Posterior vena cava (tissue), 2 donors: ENCODE results near the gene TRMT112. TPM values are rescaled to one million over a fixed set of nuclear protein-coding genes. Genes with fewer than 3 reads are reported as not detected.

Experiments used
- DNase-seq: peaks from one replicate; pipeline ENCODE4 v3.0.0-alpha.2; 2020; ENCODE audit warnings: low spot score
- intact Hi-C, 2 donors: fragments of 100-400 bp; cut with DNase I; formaldehyde crosslinking; loops; one replicate each; pipeline versions ENCODE4 v1.14.1 to v1.14.2; 2022 to 2023
- microRNA-seq, 2 donors: library from miRNA; unstranded; fragments of <30 nt; microRNA quantifications; one replicate each; pipeline ENCODE4 v1.2.0, GENCODE V29; 2020 to 2021; ENCODE audit warnings: borderline microRNAs expressed in 2 of 2
- total RNA-seq, 2 donors: library from RNA; stranded (reverse); fragmentation: NEBNext Ultra II Directional; extraction: Animal tissue kit (Norgen Biotek cat#: 25700); gene quantifications; one replicate each; pipeline ENCODE4 v1.2.1, GENCODE V29; 2021
- donor health status: DM: yes; HTN: yes; CAD: no.
- donor health status: DM: yes; HTN: yes; CAD: no.

The TRMT112 gene
- total RNA-seq, 2 donors from 2014 or later: 107 to 119 TPM

DNA sequence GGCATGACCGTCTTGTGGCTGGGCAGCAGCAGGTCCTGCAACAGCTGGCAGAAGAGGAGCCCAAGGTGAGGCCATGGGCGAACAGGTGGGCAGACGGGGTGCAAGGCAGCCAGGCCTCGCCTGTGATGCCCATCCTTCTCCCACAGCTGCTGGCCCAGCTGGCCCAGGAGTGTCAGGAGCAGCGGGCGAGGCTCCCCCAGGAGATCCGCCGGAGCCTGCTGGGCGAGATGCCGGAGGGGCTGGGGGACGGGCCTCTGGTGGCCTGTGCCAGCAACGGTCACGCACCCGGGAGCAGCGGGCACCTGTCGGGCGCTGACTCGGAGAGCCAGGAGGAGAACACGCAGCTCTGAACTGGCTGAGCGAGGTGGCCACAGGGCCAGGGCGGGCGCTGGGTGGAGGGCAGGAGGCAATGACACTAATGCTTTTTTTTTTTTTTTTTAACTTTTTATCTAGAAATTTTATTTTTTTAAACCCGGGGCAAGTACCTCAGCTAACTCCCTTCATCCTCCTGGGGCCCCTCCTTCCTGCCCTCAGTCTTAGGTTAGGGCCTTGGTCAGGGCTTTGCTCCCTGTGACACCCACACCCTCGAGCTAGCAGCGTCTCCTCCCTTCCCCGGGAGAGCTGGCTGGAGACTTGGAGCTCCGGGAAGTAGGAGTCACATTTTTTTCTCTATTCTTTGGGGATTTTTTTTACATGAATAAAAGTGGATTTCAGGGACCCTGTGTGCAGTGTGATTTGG, 50.0 kb downstream of the TRMT112 start:
- DNase-seq: no peak
- intact Hi-C loops: no loop called here

Small RNA genes within 50 kb of the gene (microRNA-seq; reads per million reads assigned to microRNA genes)
- 0 to 1.0 reads per million in 2 donors for gene MIR7155

Other genes starting within 250 kb of the TRMT112 start
- 10 to 100 TPM; 15.9 to 16.8 TPM for gene MACROD1, start 151.4 kb downstream of the TRMT112 start, total RNA-seq
- gene STIP1, start 131.4 kb downstream of the TRMT112 start, total RNA-seq: 10 to 100 TPM; 74.3 to 87.3 TPM
- 10 to 100 TPM; 30.3 to 44.0 TPM for gene FERMT3, start 110.8 kb downstream of the TRMT112 start, total RNA-seq
- gene TRPT1, start 91.4 kb downstream of the TRMT112 start, total RNA-seq: 10 to 100 TPM; 19.9 to 21.9 TPM
- 10 to 100 TPM; 35.8 to 41.1 TPM for gene NUDT22, start 91.3 kb downstream of the TRMT112 start, total RNA-seq
- 10 to 100 TPM; 16.1 to 21.3 TPM for gene DNAJC4, start 87.0 kb downstream of the TRMT112 start, total RNA-seq
- 100 to 1,000 TPM; 163 to 190 TPM for gene VEGFB, start 83.0 kb downstream of the TRMT112 start, total RNA-seq
- 10 to 100 TPM; 50.6 to 56.7 TPM for gene FKBP2, start 76.5 kb downstream of the TRMT112 start, total RNA-seq
- gene PPP1R14B, start 70.6 kb downstream of the TRMT112 start, total RNA-seq: 100 to 1,000 TPM; 102 to 190 TPM
- gene PLCB3, start 66.0 kb downstream of the TRMT112 start, total RNA-seq: 10 to 100 TPM; 26.1 to 28.3 TPM
- 10 to 100 TPM; 49.6 to 57.3 TPM for gene BAD, start 32.9 kb downstream of the TRMT112 start, total RNA-seq
- 10 to 100 TPM; 23.2 to 27.5 TPM for gene GPR137, start 31.7 kb downstream of the TRMT112 start, total RNA-seq
- not detected for gene KCNK4, start 26.3 kb downstream of the TRMT112 start, total RNA-seq
- gene CATSPERZ, start 17.2 kb downstream of the TRMT112 start, total RNA-seq: 1 to 10 TPM in 1 of 2 donors, not detected in 1; 1.4 TPM
- gene ESRRA, start 12.0 kb downstream of the TRMT112 start, total RNA-seq: 10 to 100 TPM; 33.5 to 41.2 TPM
- 10 to 100 TPM; 82.7 to 98.6 TPM for gene PRDX5, start 562 bp upstream of the TRMT112 start, total RNA-seq
- gene CCDC88B, start 22.6 kb upstream of the TRMT112 start, total RNA-seq: 1 to 10 TPM; 7.0 to 9.5 TPM
- gene RPS6KA4, start 41.6 kb upstream of the TRMT112 start, total RNA-seq: 10 to 100 TPM; 29.2 to 33.5 TPM
- under 1 TPM; 0.28 to 0.29 TPM for gene SLC22A11, start 238.4 kb upstream of the TRMT112 start, total RNA-seq